ENCODE data around the gene TMEM201.
"Not testable (repeated sequence)": the region's sequence is repeated elsewhere in the genome, so short reads cannot be mapped to it uniquely, and the experiment has no call there.

TMEM201 gene

DNA sequence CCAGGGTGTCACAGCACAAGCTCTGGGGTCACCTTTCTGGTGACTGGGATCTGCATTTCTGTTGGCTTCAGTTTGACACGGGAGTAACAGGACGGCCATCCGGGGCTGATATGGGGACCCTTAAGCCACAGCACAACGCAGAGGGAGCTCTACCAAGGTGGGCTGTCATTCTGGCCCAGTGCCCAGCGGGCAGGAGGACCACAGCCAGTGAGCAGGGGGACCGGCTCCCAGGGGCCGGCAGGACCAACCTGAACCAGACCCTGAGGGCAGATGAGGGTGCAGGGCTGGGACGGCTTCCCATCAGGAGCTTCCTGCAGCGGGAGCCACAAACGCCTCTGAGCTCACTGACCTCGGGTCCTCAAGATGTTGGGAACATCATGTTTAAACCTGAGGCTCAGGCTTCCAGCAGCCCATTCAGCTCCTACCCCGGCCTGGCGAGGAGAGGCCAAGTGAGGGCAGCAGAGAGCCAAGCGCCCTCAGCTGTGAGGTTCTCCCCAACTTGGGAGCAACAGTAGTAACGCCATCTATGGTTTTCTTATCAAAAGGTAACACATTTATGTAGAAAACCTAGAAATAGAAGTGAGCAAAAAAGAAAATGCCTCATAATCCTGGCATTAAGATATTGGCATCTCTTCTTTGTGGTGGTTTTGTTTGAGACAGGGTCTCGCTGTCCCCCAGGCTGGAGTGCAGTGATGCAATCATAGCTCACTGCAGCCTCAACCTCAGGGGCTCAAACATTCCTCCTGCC lies 26.8 kb downstream of the TMEM201 start:
- in situ Hi-C loops (cut with MboI; ENCODE audit: low sequenced_read_pairs): loop anchor here (25.0 kb wide), 1 partner anchor 247 kb away; no protein-coding TSS in a partner anchor

DNA sequence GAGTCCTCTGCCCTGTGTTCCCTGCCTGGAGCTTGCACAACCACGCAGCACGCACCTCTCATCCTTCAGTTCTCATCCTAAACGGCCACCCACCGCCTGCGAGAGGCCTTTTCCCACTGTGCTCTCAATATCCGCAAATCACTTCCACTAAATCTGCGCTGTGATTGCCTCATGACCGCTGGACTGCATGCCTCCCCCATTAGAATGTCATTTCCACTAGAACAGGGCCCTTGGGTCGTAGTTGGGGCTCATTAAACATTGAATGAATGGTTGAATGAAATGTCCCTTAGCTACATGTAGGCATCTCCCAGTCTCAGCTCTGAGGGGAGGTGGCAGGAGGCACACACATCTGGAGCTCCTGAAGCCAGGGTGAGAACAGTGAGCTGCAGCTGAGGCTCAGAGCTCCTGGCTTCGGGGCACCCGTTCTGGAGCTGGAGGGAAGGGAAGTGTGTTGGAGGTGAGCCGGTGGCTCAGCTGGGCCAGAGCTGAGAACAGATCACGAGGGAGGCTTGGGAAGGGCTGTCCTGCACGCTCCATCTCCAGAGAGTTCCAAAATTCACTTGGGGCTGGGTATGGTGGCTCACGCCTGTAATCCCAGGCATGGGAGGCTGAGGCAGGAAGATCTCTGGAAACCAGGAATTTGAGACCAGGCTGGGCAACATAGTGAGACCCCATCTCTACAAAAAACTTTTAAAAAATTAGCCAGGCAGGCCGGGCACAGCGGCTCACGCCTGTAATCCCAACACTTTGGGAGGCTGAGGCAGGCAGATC lies 30.4 kb downstream of the TMEM201 start:
- in situ Hi-C loops (cut with MboI; ENCODE audit: low sequenced_read_pairs): loop anchor here (25.0 kb wide), 1 partner anchor 243 kb away; no protein-coding TSS in a partner anchor

DNA sequence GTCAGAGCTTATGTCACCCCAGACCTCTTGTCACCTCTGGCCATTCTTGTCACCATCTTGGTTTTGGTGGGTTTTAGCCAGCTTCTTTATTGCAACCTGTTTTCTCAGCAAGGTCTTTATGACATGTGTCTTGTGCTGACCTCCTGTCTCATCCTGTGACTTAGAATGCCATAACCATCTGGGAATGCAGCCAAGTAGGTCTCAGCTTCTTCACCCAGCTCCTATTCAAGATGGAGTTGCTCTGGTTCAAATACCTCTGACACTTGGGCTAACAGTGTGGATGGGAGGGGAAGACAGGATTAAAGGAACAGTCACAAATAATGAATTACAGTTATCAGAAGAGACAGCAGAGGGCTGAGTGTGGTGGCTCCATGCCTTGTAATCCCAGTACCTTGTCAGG lies 32.3 kb downstream of the TMEM201 start:
- in situ Hi-C loops (cut with MboI; ENCODE audit: low sequenced_read_pairs): loop anchor here (25.0 kb wide), 1 partner anchor 241 kb away; no protein-coding TSS in a partner anchor

DNA sequence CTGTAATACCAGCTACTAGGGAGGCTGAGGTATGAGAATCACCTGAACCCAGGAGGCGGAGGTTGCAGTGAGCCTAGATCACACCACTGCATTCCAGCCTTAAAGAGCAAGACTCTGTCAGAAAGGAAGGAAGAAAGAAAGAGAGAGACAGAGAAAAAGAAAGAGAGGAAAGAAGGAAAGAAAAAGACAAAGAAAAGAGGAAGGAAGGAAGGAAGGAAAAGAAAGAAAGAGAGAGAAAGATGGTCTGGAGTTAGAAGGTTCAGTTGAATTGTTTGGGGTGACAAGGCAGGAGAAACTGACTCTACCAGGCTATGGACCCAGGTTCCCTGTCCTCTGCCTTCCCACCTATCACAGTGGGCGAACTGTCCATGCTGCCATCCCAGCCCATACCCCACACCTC lies 35.4 kb downstream of the TMEM201 start:
- in situ Hi-C loops (cut with MboI; ENCODE audit: low sequenced_read_pairs): loop anchor here (25.0 kb wide), 1 partner anchor 238 kb away; no protein-coding TSS in a partner anchor

DNA sequence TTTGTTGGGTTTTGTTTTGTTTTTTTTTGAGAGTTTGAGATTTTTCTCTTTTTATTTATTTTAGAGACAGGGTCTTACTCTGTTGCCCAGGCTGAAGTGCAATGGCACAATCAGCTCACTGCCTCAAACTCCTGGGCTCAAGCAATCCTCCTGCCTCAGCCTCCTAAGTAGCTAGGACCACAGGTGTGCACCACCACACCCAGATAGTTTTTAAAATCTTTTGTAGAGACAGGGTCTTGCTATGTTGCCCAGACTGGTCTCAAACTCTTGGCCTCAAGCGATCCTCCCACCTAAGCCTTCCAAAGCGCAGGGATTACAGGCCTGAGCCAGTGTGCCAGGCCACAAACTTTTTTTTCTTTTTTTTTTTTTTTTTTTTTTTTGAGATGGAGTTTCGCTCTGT lies 36.3 kb downstream of the TMEM201 start:
- in situ Hi-C loops (cut with MboI; ENCODE audit: low sequenced_read_pairs): not testable (repeated sequence)

DNA sequence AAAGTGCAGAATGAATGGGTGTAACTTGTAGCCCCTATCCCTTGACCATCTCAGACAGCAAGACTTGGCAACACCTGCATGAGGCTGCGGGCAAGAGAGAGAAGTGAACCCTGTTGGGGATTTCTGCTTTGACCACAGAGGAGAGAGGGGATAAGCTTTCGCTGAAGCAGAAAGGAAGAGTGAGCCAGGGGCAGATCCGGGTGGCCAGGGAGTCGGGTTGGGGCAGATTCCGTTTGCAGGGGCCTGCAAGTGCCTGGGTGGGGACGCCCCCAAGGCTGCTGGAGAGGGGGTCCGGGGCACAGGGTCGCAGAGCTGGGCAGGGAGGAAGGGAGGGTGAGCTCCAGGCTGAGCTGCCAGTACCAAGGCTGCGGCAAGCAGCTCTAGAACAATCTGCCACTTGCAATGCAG lies 37.5 kb downstream of the TMEM201 start:
- in situ Hi-C loops (cut with MboI; ENCODE audit: low sequenced_read_pairs): no loop called here

DNA sequence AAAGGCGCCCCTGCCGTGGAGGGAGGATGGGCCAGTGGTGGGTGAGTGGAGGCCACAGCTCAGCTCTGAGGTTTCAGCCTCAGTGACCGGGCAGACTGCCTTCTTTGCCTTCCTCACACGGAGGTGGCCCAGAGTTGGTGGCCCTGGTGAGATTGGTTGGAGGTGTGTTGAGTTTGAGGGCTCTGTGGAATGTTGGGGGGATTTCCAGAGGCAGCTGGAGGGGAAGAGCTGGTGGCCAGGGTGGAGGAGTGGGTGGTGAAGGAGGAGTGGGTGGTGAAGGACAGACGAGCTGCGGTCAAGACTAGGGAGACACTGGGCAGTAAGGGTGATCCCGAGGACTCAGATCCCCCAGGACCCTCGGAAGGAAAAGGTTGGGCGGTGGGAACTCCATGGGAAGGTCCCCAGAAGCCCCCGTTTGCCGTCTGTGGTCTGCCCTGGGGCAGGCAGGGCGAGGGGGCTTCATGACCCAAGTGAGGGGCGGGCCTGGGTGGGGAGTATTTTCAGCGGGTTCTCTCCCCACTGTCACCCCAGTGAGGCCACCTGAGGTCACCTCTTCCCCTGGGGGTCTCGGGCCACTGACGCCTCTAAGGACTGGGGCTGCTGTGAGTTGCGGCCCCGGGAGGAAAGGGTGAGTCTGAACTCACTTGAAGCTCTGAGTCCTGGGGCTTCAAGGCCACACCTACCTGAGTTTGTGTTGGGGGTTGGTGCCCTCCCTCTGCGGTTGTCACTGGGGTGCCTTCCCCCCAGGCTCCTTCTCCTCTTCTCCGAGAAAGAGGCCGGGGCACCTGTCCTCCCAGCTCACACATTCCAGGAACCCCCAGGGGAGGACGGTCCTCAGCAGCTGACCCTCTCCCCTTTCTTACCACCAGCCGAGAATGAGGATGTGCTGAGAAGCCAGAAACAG lies 40.1 kb downstream of the TMEM201 start:
- in situ Hi-C loops (cut with MboI; ENCODE audit: low sequenced_read_pairs): no loop called here

DNA sequence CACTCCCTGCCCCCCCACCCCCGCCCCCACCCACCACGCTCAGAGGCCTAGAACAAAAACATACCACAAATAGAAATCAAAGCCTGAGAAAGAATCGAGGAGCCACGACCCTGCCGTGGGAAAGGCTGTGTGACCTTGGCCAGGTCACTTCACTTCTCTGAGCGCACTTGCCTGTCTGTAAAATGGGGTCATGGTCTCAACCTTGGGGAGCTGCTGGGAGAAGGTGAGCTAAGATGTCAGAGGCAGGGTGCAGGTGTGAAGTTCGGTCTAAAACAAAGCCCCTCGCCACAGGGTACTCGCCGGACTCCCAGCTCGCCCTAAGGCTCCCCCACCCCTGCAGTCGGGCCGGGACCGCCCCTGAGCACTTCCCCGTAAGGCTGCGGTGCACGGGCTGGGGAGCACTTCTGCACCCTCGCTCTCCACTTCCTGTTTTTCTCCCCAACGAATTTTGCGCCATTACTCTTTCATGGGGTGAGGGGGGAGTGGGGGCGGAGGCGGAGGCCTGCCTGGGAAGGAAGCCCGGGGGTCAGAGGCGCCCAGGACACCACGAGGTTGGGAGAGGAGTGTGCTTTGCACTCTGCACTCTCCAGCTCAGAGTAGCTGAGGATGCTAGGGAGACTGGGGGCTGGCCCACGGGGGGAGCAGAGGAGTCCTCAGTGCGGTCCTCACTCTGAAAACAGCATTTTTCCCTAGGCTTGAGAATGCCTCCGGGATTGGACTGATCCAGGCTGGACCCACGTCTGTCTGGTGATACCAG lies 40.9 kb downstream of the TMEM201 start:
- in situ Hi-C loops (cut with MboI; ENCODE audit: low sequenced_read_pairs): loop anchor here (10.0 kb wide), 1 partner anchor 85 kb away; no protein-coding TSS in a partner anchor

DNA sequence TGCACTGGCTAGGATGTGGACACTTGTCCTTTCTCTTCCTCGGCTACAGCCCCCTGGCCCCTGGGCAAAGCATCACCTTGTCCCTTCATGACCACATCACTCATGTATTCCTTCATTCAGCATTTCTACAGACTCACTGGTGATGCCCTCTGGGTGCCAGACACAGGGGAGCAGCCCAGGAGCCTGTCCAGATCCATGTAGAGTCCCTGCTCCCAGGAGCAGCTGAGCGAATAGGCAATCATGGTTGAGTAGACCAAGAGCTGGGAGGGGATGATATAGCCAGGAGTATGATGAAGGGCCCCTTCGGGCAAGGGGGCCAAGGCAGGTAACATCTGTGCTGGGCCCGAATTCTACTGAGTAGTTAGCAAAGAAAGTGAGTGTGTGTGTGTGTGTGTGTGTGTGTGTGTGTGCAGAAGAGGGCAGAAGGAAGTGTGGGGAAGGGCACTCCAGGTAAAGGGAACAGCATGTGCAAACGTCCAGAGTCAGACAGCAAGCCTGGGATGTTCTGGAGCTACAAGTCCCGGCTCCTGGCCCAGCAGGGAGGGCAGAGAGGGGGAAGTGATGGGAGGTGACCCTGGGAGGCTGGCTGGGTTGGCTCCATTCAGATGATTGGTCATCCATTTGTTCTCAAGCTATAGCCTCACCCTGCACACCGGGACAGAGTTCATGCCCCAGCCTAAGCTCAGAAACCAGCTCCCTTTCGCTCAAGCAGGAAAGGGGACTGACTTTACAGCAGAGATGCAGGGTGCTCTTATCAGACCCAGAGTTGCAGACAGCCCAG lies 41.8 kb downstream of the TMEM201 start:
- in situ Hi-C loops (cut with MboI; ENCODE audit: low sequenced_read_pairs): loop anchor here (10.0 kb wide), 1 partner anchor 84 kb away; no protein-coding TSS in a partner anchor

DNA sequence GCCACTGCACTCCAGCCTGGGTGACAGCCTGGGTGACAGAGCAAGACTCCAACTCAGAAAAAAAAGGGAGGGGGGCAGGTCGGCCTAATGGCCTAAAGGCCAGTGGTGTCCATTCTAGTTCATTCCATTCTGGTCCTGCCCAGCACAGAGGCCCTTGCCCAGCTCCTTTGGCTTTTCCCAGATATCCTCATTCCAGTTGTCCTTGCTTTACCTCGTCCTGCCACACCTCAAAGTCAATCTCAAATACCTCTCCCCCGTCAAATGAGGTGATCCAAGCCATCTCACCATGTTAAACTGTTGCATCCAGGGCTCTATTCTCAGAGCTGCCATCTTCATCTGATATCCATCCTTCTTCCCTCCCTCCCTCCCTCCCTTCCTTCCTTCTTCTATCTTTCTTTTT lies 42.9 kb downstream of the TMEM201 start:
- in situ Hi-C loops (cut with MboI; ENCODE audit: low sequenced_read_pairs): loop anchor here (10.0 kb wide), 1 partner anchor 83 kb away; no protein-coding TSS in a partner anchor

DNA sequence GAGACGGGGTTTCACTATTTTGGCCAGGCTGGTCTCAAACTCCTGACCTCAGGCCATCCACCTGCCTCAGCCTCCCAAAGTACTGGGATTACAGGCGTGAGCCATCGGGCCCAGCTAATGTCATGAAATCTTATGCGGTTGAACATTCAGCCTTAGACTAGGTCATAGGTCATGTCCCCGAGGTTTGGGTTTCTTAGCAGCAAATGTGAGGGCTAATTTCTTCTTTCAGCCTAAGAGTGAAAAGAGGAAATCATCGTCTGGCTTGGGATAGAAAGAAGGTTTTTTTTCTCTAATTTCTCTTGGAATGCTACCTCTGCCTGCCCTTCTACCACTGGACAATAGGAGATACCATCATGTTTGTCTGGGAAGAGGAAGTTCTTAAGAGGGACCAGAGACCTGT lies 44.8 kb downstream of the TMEM201 start:
- in situ Hi-C loops (cut with MboI; ENCODE audit: low sequenced_read_pairs): loop anchor here (10.0 kb wide), 1 partner anchor 81 kb away; no protein-coding TSS in a partner anchor

DNA sequence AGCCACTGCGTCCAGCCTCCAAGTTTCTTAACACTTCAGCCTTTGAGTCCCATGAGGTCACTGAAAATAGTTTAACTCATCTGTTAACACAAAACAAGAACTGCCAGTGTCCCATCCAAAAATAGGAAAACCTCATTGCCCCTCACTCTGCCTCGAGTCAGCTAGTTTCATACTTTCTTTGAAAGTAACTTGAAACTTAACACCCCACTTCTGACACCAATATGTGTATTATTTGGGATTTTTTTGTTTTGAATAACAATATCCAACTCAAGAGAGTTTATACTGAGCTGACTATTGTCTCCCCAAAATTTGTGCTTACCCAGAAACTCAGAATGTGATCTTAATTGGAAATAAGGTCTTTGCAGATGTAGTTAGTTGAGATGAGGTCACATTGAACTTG lies 45.9 kb downstream of the TMEM201 start:
- in situ Hi-C loops (cut with MboI; ENCODE audit: low sequenced_read_pairs): loop anchor here (10.0 kb wide), 1 partner anchor 80 kb away; no protein-coding TSS in a partner anchor

DNA sequence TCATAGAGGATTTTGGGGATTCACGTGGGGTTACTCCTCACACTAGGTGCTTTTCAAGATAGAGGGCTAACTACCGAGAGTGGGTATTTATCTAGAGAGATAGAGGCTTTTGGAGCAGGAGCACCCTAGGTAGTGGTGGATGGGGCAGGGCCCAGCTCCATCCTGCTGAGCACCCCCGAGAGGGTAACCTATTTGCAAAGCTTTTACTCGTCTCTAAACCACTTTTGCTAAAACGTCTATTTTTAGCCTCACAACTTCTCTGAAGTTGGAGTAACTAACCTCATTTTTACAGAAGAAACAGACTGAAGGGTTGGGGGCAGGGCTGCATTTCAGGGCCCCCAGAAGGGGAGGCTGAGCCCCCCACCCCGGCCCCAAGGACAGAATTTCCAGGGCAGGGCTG lies 50.5 kb downstream of the TMEM201 start:
- in situ Hi-C loops (cut with MboI; ENCODE audit: low sequenced_read_pairs): loop anchor here (10.0 kb wide), 1 partner anchor 76 kb away; no protein-coding TSS in a partner anchor

DNA sequence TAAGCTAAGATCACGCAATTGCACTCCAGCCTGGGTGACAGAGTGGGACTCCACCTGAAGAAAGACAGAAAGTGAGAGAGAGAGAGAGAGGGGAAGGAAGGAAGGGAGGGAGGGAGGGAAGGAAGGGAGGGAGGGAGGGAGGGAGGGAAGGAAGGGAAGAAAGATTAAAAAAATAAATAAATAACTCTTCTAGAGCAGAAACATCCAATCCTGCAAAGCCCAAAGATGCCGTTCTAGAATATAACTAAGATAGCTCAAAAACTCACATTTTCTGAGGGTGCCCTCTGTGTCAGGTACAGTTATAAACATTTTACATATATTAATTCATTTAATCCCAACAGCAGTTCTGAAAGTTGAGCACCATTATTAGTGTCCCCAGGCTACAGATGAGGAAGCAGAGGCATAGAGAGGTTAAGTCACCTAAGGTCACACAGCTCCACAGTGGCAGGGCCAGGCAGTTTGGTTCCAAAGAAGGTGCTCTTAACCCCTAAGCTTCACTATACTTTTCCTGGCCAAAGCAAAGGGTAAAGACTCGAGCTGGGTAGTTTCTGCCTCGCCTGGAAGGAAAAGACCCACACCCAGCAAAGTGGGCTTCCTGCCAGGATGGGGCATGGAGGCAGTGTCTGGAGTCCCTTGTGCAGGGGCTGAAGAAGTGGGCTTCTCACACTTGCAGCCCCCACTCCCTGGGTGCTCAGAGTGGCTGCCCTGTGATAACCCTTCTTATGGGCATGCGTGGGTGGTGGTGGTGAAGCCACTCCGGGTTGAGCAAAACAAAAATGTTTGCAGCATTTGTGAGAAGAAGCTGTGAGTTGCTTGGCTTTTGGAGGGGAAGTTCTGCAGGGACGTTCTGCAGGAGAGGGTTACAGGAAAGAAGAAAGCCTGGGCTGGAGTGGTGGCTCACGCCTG lies 54.9 kb downstream of the TMEM201 start:
- in situ Hi-C loops (cut with MboI; ENCODE audit: low sequenced_read_pairs): no loop called here

DNA sequence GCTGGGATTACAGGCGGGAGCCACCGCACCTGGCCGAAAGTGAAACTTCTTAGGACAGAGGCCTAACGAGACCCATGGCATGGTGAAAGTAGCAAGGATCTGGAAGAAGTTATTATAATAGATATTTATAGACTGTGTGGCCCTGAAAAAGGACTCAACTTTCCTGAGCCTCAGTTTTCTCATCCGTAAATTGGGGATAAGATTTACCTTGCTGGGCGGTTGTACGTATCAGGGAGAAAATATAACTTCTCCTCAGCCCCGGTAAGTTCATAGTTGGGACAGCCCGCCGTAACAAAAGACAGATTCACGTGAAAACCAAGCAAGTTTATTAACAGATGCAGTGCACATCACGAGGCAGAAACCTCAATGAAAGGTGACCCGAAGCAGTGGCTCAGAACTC lies 57.3 kb downstream of the TMEM201 start:
- in situ Hi-C loops (cut with MboI; ENCODE audit: low sequenced_read_pairs): no loop called here

DNA sequence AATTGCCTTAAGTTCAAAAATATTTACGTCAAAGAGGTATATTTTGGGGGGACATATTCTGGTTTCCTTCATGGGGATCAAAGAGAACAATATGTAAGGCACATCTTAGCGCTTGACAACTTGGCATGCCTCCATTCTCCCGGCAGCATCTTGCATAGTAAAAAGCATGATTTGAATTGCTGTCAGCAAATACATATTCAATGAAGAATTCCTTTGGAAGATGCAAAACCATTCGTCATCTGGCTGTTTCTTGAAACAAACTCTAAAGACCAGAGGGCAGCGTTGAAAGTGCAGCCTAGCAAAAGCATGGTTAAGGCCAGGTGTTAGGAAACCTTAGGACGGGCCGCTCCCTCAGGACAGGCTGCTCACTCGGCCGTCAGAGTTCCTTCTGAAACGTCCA lies 59.5 kb downstream of the TMEM201 start:
- in situ Hi-C loops (cut with MboI; ENCODE audit: low sequenced_read_pairs): no loop called here

DNA sequence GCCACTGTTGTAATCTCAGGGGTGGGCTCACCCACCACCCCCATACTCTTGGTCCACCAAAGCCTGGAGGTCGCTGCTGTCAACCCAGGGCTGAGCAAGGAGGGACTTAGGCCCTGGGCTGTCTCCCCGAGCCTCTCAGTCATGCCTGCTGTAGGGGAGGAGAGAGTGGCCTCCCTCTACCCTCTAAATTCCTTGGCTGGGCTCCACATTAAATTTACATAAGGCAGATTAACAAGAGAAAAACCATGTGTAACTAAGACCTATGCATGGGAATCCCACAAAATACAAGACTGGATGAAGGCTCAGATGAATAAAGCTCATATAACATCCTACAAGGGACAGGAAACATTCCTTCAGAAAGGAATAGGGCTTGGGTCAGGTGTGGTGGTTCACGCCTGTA lies 61.1 kb downstream of the TMEM201 start:
- in situ Hi-C loops (cut with MboI; ENCODE audit: low sequenced_read_pairs): no loop called here

DNA sequence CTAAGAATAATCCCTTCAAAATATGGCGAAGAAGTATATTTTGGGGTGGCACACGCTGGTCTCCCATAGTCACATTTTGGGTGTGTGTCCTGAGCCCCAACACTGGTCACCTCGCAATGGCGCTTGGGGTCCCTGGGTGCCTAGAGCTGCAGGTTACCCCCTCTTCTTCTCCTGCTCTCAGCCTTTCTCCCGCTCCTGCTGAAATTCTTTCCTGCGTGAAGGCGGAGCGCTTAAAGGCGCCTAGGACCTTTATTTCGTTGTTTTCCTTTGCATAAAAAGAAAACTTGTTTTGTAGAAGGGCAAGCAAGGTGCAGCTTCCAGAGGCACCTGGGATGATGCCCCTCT lies 62.5 kb downstream of the TMEM201 start:
- in situ Hi-C loops (cut with MboI; ENCODE audit: low sequenced_read_pairs): no loop called here

All from HL-60/S4 treated with retinoic acid at 250 ng/mL for 4 days and 3 days (cell line).